Liver (tissue), 9 donors: ENCODE measurements around the gene ZSCAN5A. TPM values are rescaled to one million over a fixed set of nuclear protein-coding genes. Genes with fewer than 3 reads are reported as not detected.

ENCODE experiments used
- DNase-seq: peaks from one replicate; pipeline ENCODE4 v3.0.0-alpha.2; 2017; ENCODE audit warnings: low spot score
- H3K27ac ChIP-seq, 2 donors: one replicate each; pipeline ENCODE4 v1.7.0; 2013; ENCODE audit warnings: inconsistent platforms in 2 of 2, low read length in 2 of 2, control low read depth in 1 of 2, low read depth in 1 of 2, mild to moderate bottlenecking in 1 of 2
- H3K27me3 ChIP-seq, 4 donors: one replicate each; pipeline versions ENCODE4 v1.6.1 to v1.7.0; 2013; ENCODE audit warnings: low read length in 3 of 4, inconsistent platforms in 1 of 4, mild to moderate bottlenecking in 1 of 4, moderate library complexity in 1 of 4; ENCODE audit not compliant: control insufficient read depth in 4 of 4, insufficient read depth in 4 of 4
- H3K36me3 ChIP-seq, 4 donors: one replicate each; pipeline versions ENCODE4 v1.6.1 to v1.7.0; 2013; ENCODE audit warnings: low read length in 3 of 4, mild to moderate bottlenecking in 3 of 4, low read depth in 1 of 4, moderate library complexity in 1 of 4; ENCODE audit not compliant: control insufficient read depth in 4 of 4, insufficient read depth in 3 of 4
- H3K4me1 ChIP-seq, 4 donors: one replicate each; pipeline versions ENCODE4 v1.6.1 to v1.7.0; 2013; ENCODE audit warnings: low read length in 3 of 4, mild to moderate bottlenecking in 3 of 4, moderate library complexity in 1 of 4; ENCODE audit not compliant: control insufficient read depth in 4 of 4, insufficient read depth in 4 of 4
- H3K4me3 ChIP-seq, 3 donors: one replicate each; pipeline versions ENCODE4 v1.6.1 to v1.7.0; 2013; ENCODE audit warnings: low read length in 3 of 3, control low read depth in 1 of 3, low read depth in 1 of 3, mild to moderate bottlenecking in 1 of 3
- H3K9ac ChIP-seq, 2 donors: one replicate each; pipeline ENCODE4 v1.7.0; 2013; ENCODE audit warnings: low read length in 2 of 2, mild to moderate bottlenecking in 2 of 2, moderate library complexity in 2 of 2, control low read depth in 1 of 2, low read depth in 1 of 2
- H3K9me3 ChIP-seq, 4 donors: one replicate each; pipeline versions ENCODE4 v1.6.1 to v1.7.0; 2013; ENCODE audit warnings: low read length in 3 of 4; ENCODE audit not compliant: control insufficient read depth in 4 of 4
- ATF3 ChIP-seq: IDR thresholded peaks from 2 replicates; pipeline ENCODE4 v1.6.1; 2016; ENCODE audit warnings: antibody characterized with exemption
- EGR1 ChIP-seq, 2 donors: IDR thresholded peaks; 2 replicates each; pipeline ENCODE4 v1.6.1; 2016 to 2018; ENCODE audit warnings: antibody characterized with exemption in 2 of 2, low read depth in 2 of 2
- FOXA2 ChIP-seq: IDR thresholded peaks from 2 replicates; pipeline ENCODE4 v1.6.1; 2016; ENCODE audit warnings: antibody characterized with exemption
- HNF4A ChIP-seq, 2 donors: conservative IDR thresholded peaks; 2 replicates each; pipeline ENCODE4 v1.6.1; 2016; ENCODE audit warnings: antibody characterized with exemption in 2 of 2, mild to moderate bottlenecking in 2 of 2
- HNF4G ChIP-seq: IDR thresholded peaks from 2 replicates; pipeline ENCODE4 v1.6.1; 2016; ENCODE audit warnings: antibody characterized with exemption
- JUND ChIP-seq, 2 donors: IDR thresholded peaks; 2 replicates each; pipeline ENCODE4 v1.6.1; 2016; ENCODE audit warnings: antibody characterized with exemption in 2 of 2
- MAX ChIP-seq: IDR thresholded peaks from 2 replicates; pipeline ENCODE4 v1.6.1; 2016; ENCODE audit warnings: antibody characterized with exemption
- NR2F2 ChIP-seq: IDR thresholded peaks from 2 replicates; pipeline ENCODE4 v1.6.1; 2016; ENCODE audit warnings: antibody characterized with exemption
- RXRA ChIP-seq, 2 donors: IDR thresholded peaks; 2 replicates each; pipeline ENCODE4 v1.6.1; 2017 to 2018; ENCODE audit warnings: antibody characterized with exemption in 2 of 2, mild to moderate bottlenecking in 1 of 2
- SP1 ChIP-seq: IDR thresholded peaks from 2 replicates; pipeline ENCODE4 v1.6.1; 2018; ENCODE audit warnings: antibody characterized with exemption, mild to moderate bottlenecking
- YY1 ChIP-seq: IDR thresholded peaks from 2 replicates; pipeline ENCODE4 v1.6.1; 2016; ENCODE audit warnings: antibody characterized with exemption, mild to moderate bottlenecking
- ZBTB33 ChIP-seq: IDR thresholded peaks from 2 replicates; pipeline ENCODE4 v1.6.1; 2016; ENCODE audit warnings: antibody characterized with exemption
- WGBS: extraction: QIAGEN DNeasy Blood & Tissue Kit; methylation state at CpG from one replicate; pipeline ENCODE4 v1.1.7; 2013; 5-methylcytosine and 5-hydroxymethylcytosine counted together
- polyA plus RNA-seq, 2 donors: library from polyadenylated mRNA; stranded (reverse) in 1 of 2; unstranded in 1 of 2; fragments of 200-250 nt in 1 of 2; fragments of >200 nt in 1 of 2; fragmentation: Nextera tagmentation in 1 of 2; extraction: Ambion mirVana in 1 of 2; gene quantifications; one replicate each; pipeline versions ENCODE4 v1.2.1 to v1.2.3, GENCODE V29; 2013 to 2015
- total RNA-seq, 2 donors: library from RNA; depleted of rRNA; stranded (reverse); fragments of >200 nt; gene quantifications; one replicate each; pipeline ENCODE4 v1.2.3, GENCODE V29; 2014
- donor health status: healthy.
- donor health status: healthy.
- donor health status: healthy.
- donor health status: healthy.
- donor health status: healthy.

The ZSCAN5A gene
- total and polyA plus RNA-seq, 4 donors, result 2.2 to 9.6 (median 5.0) TPM

- WGBS, result 96% methylated on average over 4 of the region's 4 CpGs
- H3K27me3 ChIP-seq, result no peaks in the 10 kb centered on the region
- DNase-seq, result no peak
These were observed 31.8 kb downstream of the ZSCAN5A start for GRCh38 chr19:56282809-56283208.

DNA sequence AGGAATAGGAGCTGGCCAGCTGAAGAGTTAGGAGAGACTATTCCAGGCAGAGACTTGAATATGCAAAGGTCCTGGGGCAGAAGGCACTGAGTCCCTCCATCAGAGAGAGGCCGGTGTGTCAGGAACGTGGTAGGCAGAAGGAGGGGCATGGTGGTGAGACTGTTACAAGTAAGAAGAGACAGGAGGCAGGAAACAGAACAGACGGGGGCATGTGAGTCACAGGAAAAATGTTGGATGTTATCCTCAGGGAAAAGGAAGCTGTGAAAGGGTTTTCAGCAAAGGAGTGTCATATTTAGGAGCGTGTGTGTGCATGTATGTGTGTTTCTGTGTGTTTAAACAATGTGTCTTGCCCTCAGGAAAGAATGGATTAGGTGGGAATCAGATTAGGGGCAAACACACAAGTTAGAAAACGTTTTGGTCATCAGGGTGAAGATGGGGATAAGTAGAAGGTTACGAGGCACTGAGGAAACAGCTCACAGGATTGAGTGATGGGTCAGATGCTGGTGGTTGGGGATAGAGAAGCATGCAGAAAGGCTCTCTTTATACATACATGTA, 41.0 kb downstream of the ZSCAN5A start:
- H3K27me3 ChIP-seq, result no peaks in the 10 kb centered on the region
- WGBS, result 59% methylated on average over 6 of the region's 6 CpGs
- DNase-seq, result no peak
- no peak overlapping the region for H3K27ac ChIP-seq
- H3K36me3 ChIP-seq, result peaks cover 0 to 4% (median 3%) of the 10 kb centered on the region in 4 donors
- peaks cover 0 to 5% (median 3%) of the 10 kb centered on the region in 4 donors for H3K9me3 ChIP-seq
- H3K9ac ChIP-seq, result no peak overlapping the region
- H3K4me1 ChIP-seq, result no peaks in the 10 kb centered on the region
- TF ChIP-seq HNF4A (conservative IDR thresholded peaks at IDR 0.05) (no peak), ZBTB33 (no peak), HNF4G (no peak), SP1 (no peak), FOXA2 (no peak)
- no peak overlapping the region for H3K4me3 ChIP-seq

More at GRCh38 chr19:56282809-56283208, 31.8 kb downstream of the ZSCAN5A start:
- no peaks in the 10 kb centered on the region for H3K9me3 ChIP-seq
- H3K4me1 ChIP-seq, result no peaks in the 10 kb centered on the region
- H3K9ac ChIP-seq, result no peak overlapping the region
- H3K27ac ChIP-seq, result no peak overlapping the region
- H3K4me3 ChIP-seq, result no peak overlapping the region
- no peak for TF ChIP-seq JUND (IDR thresholded peaks at IDR 0.05)
- no peak for TF ChIP-seq ATF3
- TF ChIP-seq MAX, result no peak
- no peak for TF ChIP-seq RXRA (IDR thresholded peaks at IDR 0.05)
- no peaks in the 10 kb centered on the region for H3K36me3 ChIP-seq

- WGBS, result 92% methylated on average over 6 of the region's 6 CpGs
- H3K4me3 ChIP-seq, result no peak within 1 kb of the TSS
- no peak for TF ChIP-seq HNF4G
- TF ChIP-seq YY1, result no peak
- TF ChIP-seq EGR1 (IDR thresholded peaks at IDR 0.05; ENCODE audit: low read depth in 2 of 2), result no peak
- no peak for TF ChIP-seq HNF4A (conservative IDR thresholded peaks at IDR 0.05)
- no peak for TF ChIP-seq RXRA (IDR thresholded peaks at IDR 0.05)
- TF ChIP-seq NR2F2, result no peak
- no peak for TF ChIP-seq JUND (IDR thresholded peaks at IDR 0.05)
- TF ChIP-seq MAX, result no peak
- no peak for TF ChIP-seq FOXA2
- no peak for TF ChIP-seq SP1
These were observed 42.4 kb downstream of the ZSCAN5A start, which contains the start of gene EDDM13 for GRCh38 chr19:56272161-56272798. EDDM13 (plus strand) TSS chr19:56272748; CDS start chr19:56272835, 87 bp downstream.

More at GRCh38 chr19:56272161-56272798, 42.4 kb downstream of the ZSCAN5A start, which contains the start of gene EDDM13:
- H3K9ac ChIP-seq, result no peak within 1 kb of the TSS
- no peaks in the 10 kb centered on the region for H3K4me1 ChIP-seq
- H3K27ac ChIP-seq, result no peak within 1 kb of the TSS
- no peaks in the 10 kb centered on the region for H3K27me3 ChIP-seq
- DNase-seq, result no peak
- peaks cover 0 to 3% (median 3%) of the 10 kb centered on the region in 4 donors for H3K36me3 ChIP-seq
- H3K9me3 ChIP-seq, result peaks cover 0 to 4% (median 3%) of the 10 kb centered on the region in 4 donors
